HG03280 (cell line): ENCODE data around the gene RBM20.
A peak's percentile ranks its signal among the peaks of the same experiment; 100 is the strongest.

Experiments
- ATAC-seq: cut with Tn5 transposase; IDR thresholded peaks from one replicate; pipeline ENCODE4 v1.9.1; 2021; ENCODE audit warnings: mild to moderate bottlenecking, moderate library complexity; ENCODE audit not compliant: unreplicated experiment

RBM20 gene

DNA sequence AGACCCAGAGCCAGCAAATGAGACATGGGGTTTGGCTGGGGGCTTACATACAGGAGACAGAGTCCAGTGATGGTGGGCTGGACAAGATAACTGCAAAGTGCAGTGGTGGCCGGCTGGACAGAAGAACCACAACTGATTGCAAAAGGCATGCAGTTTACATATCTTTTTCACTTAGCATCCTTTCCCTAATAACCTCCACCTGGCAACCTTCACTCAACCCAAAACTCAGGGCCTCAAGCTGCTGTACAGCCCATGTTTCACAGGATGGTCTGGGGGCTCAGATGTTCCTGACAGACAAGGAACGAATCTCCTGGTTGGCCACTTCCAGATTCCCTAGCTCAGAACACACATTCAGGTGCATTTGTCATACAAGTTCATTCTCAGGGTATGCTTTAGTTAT, 219.8 kb downstream of the RBM20 start:
- ATAC-seq, result no peak

DNA sequence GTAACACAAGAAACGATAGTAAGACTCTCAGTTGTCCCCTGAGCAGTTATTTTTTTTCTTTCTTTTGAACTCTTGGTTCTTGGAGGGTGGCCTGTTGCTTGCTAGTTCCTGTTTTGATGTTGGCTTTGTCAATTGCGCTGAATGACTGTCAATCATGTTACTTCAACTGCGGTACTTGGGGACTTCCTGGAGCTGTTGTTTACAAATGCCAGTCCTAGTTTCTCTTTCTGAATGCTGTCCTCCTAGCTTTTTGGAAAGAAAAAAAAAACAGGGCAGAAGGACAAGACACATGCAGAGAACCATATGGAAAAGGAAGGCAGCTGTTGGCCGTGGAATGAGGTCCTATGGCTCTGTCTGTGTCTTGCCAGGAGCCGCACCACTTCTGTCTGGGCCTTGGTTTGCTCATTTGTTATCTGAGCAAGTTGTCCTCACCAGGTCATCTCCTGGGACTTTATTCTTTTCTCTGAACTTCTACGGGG, 220.6 kb downstream of the RBM20 start:
- ATAC-seq, result peak; percentile 68

- ATAC-seq, result no peak
These were observed 221.2 kb downstream of the RBM20 start for GRCh38 chr10:110865186-110865808.

GRCh38 chr10:110865809-110866482, 221.8 kb downstream of the RBM20 start:
- ATAC-seq, result no peak

DNA sequence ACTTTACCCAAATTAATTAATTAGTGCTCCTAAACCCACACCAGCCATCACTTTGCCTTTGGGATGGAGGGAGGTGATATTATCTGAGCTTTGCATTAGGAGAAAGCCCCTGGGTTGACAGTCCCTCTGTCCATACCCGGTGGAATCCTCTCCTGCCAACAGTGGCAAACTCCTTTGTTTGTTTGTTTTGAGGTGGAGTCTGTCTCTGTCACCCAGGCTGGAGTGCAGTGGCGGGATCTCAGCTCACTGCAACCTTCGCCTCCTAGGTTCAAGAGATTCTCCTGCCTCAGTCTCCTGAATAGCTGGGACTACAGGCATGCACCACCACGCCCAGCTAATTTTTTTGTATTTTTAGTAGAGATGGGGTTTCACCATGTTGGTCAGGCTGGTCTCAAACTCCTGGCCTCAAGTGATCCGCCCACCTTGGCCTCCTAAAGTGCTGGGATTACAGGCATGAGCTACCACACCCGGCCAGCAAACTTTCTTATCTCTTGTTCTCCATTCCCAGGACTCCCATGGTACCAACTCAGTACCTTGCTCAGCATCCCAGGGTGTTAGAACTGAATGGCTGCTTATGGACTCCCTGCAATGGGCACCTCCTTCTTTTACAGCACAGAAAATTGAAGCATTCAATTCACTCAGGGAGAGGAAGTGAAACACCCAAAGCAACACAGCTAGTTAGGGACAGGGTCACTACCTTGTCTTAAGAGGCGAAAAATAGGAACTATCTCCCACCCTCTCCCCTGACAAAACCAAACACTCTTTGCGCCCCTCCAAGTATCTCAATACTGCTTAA, 223.1 kb downstream of the RBM20 start:
- peak; percentile 31 for ATAC-seq

- no peak for ATAC-seq
These were observed 223.8 kb downstream of the RBM20 start for GRCh38 chr10:110867807-110868465.

- no peak for ATAC-seq
These were observed 224.8 kb downstream of the RBM20 start for GRCh38 chr10:110868981-110869380.

GRCh38 chr10:110870823-110871297, 226.7 kb downstream of the RBM20 start:
- no peak for ATAC-seq

GRCh38 chr10:110871298-110872084, 227.4 kb downstream of the RBM20 start, which contains the start of gene PDCD4:
Gene PDCD4 (plus strand): TSS chr10:110871928. CDS start chr10:110876028, 4,100 bp downstream.
- ATAC-seq, result peak; percentile 80

GRCh38 chr10:110872145-110872983, 228.2 kb downstream of the RBM20 start:
- peak; percentile 39 for ATAC-seq

- ATAC-seq, result no peak
These were observed 229.1 kb downstream of the RBM20 start for GRCh38 chr10:110872984-110873923.

DNA sequence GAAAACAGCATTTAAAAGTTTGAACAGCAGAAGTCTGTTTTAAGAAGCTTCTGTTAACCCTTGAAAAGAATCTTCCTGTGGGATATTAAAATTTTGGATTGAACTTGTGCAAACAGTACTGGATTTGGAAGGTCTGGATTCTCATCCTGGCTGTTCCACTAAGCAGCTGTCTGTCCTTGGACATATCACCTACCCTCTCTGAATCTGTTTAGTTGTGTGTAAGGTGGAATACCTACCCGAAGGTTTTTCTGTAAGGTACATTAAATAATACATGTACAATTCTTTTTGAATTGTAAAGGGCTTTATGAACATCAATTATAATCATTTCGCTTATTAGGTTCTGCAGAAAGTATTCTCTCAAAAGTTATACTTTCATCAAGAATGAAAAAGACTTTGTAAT, 229.8 kb downstream of the RBM20 start:
- ATAC-seq, result no peak

DNA sequence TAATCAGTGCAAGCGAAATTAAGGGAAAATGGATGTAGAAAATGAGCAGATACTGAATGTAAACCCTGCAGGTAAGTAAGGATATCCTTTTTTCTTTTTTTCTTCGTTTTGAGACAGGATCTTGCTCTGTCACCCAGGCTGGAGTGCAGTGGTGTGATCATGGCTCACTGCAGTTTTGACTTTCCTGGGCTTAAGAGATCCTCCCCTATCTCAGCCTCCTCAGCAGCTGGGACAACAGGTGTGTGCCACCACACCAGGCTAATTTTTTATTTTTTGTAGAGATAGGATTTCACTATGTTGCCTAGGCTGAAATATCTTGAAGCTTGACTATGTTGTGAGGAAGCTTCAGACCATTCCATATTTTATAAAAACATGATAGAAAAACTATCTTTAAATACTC, 231.9 kb downstream of the RBM20 start:
- no peak for ATAC-seq

DNA sequence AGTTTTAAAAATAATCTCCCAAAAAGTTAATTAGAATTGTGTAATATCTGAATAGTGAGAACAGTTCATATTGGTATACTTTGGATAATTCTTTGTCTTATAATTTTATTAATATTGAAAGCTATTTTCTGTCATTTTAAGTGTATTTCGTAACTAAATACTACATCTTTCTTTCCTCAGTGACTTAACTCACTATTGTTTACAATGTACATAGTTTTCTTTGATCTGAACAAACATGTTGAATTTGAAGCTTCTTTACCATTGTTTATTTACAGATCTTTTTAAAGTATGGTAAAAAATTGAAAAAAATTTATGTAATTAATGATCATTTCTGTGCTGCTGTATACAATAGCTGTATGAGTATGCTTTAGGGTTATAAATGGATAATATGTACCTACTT, 232.7 kb downstream of the RBM20 start:
- no peak for ATAC-seq

GRCh38 chr10:110880012-110880411, 235.9 kb downstream of the RBM20 start:
- ATAC-seq, result no peak

- ATAC-seq, result no peak
These were observed 237.1 kb downstream of the RBM20 start for GRCh38 chr10:110881247-110881646.

DNA sequence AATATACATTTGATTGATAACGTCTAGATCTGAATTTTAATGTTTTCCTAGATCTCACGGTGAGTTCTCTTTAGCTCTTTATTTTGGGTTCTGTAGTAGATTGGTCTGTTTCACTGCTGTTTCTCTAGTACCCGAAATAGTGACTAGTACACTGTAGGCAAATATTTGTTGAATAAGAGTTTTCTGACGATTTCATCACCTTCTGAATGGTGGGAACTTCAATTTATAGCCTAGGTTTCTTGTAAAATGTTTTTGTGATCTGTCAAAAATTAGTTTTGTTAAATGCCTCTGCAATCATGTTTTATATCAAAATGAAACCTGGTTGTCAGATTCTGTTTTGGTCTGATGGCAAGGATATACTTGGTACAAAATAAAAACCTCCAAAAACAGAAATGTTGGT, 237.8 kb downstream of the RBM20 start:
- no peak for ATAC-seq

DNA sequence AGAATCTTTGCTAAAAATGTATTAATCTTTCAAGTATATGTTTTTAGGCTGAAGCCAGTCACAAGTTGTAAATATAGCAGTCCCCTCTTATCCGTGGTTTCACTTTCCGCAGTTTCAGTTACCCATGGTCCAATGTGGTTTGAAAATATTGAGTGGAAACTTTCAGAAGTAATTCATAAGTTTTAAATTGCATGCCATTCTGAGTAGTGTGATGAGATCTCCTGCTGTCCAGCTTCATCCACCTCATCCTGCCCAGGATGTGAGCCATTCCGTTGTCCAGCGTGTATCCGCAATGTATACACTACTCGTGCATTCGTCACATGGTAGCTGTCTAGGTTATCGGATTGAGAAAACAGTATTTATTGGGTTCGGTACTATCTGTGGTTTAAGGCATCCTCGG, 239.8 kb downstream of the RBM20 start:
- ATAC-seq, result no peak
